ENCODE measurements around the gene GALNT18.

GRCh38 chr11:11347592-11347991 is 274.2 kb downstream of the GALNT18 start:
- no peak for TF ChIP-seq CTCF (IDR thresholded peaks at IDR 0.05; ENCODE audit: insufficient read depth, low read length, poor library complexity, severe bottlenecking)
- no peak for TF ChIP-seq EZH2phosphoT487 (conservative IDR thresholded peaks at IDR 0.05; ENCODE audit: low read length)

All from SU-DHL-6 (cell line).